ENCODE measurements around the gene PRDM16.

GRCh38 chr1:3474016-3474415 lies 405.0 kb downstream of the PRDM16 start:
- no peak for TF ChIP-seq TCF7L2 (IDR thresholded peaks at IDR 0.05; ENCODE audit: borderline replicate concordance, low read depth, low read length)
- no peak for TF ChIP-seq BCL11A (tag by site-specific recombination; IDR thresholded peaks at IDR 0.05; ENCODE audit: low read depth)
- no peak for TF ChIP-seq ZFP41 (tag by site-specific recombination; IDR thresholded peaks at IDR 0.05; ENCODE audit: borderline replicate concordance)
- no peak for TF ChIP-seq CTCF (tag by site-specific recombination; IDR thresholded peaks at IDR 0.05)
- no peak for TF ChIP-seq ZBTB21 (tag by site-specific recombination; IDR thresholded peaks at IDR 0.05)
- no peak for TF ChIP-seq ZNF292 (tag by site-specific recombination; IDR thresholded peaks at IDR 0.05; ENCODE audit: borderline replicate concordance, low read depth)
